Erythroblast (primary cell): ENCODE results near the gene RERE.

ENCODE experiments used
- DNase-seq, 2 experiments: peaks; one replicate each; lab custom pipeline; 2025; lab: John Stamatoyannopoulos, UW
- GATA1 ChIP-seq: IDR thresholded peaks from 2 replicates; pipeline ENCODE4 v1.6.1; 2011; ENCODE audit warnings: low read depth, mild to moderate bottlenecking, control low read depth, low read length, moderate library complexity
- POLR2A ChIP-seq: IDR thresholded peaks from 2 replicates; pipeline ENCODE4 v1.6.1; 2011; ENCODE audit warnings: mild to moderate bottlenecking, low read length

Gene RERE

DNA sequence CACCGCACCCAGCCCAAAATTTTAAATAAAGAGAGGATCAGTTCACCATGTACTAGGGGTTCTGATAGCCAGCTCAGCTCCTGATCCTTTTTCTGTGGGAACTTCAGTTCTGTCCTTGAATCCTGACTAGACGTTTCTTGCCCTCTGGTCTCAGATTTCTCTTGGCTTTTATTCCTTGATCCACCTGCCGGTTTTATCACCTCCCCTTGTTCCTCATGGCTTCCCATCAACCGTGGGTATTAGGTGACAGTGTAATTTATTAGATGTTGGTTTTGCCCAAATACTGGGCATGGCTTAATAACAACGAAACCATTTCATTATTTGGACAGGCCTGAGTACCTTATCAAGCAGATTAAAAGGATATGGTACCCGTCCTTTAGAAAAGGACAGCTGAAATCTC, 477.0 kb downstream of the RERE start:
- DNase-seq: no peak
- no peak for TF ChIP-seq POLR2A
- TF ChIP-seq GATA1: no peak

DNA sequence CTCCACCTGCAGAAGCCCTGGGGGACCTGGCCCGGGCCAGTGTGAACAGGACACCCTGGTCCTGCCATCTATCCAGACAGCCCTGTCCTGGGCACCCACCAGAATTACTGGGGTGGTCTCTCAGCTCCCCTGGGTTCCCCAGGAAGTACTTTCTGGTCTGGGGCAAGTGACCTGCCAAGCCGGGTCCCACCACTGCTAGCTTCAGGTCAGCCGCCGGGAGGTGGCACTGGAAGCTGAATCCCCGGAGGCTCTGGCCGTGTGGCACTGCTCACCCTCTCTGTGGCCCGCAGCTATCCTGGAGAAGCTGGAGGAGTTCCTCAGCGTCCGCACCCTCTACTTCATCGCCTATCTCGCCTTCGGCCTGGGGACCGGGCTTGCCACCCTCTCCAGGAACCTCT, 478.2 kb downstream of the RERE start:
- TF ChIP-seq POLR2A (no peak), GATA1 (no peak)
- no peak for DNase-seq

DNA sequence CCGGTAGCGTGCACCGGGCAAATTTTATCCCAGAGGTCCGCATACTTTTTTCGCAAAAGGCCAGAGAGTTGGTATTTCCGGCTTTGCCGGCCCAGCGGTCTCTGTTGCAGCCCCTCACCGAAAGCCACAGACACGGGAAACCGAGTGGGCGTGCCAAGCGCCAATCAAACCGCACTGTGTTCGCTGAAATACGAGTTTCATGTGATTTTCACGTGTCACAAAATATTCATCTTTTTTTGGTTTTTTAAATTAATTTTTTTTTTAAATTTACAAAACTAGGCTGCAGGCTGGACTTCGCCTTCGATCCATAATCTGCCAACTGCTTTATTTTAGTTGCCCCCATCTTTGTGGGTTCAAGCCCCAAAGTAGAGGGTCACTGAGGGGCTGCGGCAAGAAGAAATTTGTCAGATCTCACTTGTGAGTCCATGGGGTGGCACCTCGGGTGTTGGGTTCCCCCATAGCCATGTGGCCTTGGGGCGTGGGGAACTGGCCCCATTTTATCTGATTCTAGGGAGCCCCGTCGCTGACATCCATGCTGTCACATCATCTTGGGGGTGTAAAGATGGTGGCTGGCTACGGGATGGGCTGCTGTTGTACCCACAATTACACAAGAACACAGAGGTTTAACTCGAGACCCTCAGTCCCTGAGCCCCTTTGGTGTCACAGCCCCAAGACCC, 478.8 kb downstream of the RERE start:
- no peak for DNase-seq
- TF ChIP-seq GATA1 (no peak), POLR2A (no peak)

DNA sequence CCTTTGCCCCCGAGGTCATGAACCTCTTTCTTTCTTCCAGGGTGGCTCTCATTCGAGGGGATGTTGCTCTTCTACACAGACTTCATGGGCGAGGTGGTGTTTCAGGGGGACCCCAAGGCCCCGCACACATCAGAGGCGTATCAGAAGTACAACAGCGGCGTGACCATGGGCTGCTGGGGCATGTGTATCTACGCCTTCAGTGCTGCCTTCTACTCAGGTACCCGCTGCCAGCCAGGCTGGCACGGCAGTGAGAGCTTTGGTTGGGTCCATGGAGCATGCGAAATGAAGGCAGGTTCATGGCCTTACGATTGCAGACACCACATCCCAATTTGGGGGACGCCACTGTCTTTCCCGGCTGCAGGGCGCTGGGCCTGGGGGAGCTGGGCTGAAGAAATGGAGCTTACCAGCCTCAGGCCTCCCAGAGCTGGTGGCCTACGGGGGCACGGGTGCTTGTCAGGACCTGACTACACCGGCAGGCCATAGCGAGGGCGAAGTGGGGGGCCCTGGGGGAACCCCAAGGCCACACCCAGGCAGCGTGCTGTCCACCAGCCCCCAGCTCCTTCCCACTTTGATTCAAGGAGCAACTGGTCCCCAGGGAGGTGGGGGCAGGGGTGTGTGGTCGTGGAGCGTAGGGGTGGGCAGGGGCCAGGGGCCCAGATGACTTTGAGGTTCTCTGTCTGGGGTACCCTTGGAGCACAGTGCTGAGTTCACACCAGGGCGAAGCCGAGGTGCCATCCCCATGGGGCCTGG, 479.5 kb downstream of the RERE start:
- no peak for TF ChIP-seq POLR2A
- TF ChIP-seq GATA1: no peak
- no peak for DNase-seq

DNA sequence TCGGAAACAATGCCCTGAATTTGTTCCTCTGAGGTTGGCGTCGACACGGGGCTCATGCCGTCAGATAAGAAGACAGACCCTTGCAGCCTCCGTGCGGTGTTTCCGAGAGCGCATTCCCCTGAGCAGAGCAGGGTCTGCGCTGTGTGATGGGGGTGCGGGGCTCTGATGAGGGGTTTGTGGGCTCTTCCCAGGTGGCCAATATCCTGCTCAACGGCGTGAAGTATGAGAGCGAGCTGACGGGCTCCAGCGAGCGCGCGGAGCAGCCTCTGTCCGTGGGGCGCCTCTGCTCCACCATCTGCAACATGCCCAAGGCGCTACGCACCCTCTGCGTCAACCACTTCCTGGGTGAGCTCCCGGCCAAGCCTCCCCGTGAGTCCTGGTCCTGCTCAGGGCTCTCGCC, 482.2 kb downstream of the RERE start:
- no peak for DNase-seq
- TF ChIP-seq POLR2A (no peak), GATA1 (no peak)

DNA sequence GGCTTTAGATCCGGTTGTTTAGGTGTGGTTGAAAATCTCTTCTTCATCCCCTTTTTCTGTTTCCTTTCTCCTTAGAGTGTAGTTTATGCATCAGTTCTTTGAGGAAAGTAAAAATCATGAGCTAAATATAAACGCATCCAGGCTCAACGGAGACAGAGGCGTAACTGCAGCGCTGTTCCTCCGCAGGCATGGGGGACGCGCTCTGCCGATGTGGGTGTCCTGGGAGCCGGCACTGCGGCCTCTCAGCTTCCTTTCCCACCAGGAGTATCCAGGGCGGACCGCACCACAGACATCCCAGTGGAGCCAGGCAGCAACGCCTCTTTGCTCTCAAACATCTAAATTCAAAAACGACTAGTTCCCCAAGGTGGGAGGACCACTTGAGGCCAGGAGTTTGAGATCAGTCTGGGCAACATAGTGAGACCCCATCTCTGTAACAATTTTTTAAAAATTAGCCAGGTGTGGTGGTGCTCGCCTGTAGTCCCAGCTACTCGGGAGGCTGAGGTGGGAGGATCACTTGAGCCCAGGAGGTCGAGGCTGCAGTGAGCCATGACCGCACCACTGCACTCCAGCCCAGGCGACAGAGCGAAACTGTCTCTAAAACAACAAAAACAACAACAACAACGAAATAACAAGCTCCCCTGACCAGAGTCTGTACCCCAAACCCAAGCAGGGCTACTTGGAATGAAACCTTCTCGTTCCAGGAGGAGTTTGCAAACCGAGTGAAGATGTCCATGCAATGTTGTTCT, 483.2 kb downstream of the RERE start:
- TF ChIP-seq POLR2A (no peak), GATA1 (no peak)

DNA sequence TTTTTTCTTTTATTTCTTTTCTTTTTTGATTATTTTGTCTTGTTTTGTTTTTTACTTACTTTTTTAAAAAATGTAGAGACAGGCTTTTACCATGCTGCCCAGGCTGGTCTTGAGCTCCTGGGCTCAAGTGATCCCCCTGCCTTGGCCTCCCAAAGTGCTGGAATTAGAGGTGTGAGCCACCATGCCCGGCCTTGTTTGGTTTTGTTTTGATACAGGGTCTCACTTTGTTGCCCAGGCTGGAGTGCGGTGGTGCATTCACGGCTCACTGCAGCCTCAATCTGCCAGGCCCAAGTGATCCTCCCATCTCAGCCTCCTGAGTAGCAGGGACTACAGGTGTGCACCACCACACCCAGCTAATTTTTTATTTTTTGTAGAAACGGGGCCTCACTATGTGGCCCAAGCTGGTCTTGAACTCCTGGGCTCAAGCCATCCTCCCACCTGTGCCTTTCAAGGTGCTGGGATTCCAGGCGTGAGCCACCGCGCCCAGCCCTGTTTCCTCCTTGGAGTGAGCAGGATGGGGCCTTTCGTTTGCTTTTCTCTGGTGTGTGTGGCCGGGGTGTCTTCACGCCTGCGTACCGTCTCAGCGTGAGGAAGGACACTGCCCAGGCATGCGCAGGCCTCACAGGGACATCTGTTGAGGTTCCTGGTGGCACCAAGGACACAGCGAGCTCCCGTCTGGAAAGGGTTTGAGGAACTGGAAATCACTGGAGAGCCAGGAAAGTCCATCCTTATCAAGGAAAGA, 484.0 kb downstream of the RERE start:
- no peak for DNase-seq
- no peak for TF ChIP-seq GATA1
- no peak for TF ChIP-seq POLR2A

More for the DNA sequence above, 483.2 kb downstream of the RERE start:
- no peak for DNase-seq

DNA sequence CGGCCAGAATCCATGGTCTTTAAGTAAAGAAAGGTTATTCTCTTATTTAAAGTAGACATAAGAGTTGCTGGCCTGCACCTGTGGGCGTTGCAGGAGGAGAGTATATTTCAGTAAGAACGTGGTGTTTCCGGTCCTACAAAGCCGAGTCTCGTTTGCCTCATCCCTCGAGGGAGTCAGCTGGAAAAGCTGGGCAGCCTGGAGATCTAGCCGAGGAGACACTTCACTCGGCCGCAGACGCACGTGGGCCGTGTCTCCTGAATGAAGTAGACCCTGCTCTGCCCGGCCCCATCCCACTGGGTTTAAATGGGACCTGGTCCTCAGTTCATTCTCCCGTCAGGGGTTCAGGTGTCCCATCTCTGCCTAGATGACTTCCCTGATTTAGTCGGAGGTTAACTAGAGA, 484.6 kb downstream of the RERE start:
- DNase-seq: no peak
- TF ChIP-seq POLR2A (no peak), GATA1 (no peak)

DNA sequence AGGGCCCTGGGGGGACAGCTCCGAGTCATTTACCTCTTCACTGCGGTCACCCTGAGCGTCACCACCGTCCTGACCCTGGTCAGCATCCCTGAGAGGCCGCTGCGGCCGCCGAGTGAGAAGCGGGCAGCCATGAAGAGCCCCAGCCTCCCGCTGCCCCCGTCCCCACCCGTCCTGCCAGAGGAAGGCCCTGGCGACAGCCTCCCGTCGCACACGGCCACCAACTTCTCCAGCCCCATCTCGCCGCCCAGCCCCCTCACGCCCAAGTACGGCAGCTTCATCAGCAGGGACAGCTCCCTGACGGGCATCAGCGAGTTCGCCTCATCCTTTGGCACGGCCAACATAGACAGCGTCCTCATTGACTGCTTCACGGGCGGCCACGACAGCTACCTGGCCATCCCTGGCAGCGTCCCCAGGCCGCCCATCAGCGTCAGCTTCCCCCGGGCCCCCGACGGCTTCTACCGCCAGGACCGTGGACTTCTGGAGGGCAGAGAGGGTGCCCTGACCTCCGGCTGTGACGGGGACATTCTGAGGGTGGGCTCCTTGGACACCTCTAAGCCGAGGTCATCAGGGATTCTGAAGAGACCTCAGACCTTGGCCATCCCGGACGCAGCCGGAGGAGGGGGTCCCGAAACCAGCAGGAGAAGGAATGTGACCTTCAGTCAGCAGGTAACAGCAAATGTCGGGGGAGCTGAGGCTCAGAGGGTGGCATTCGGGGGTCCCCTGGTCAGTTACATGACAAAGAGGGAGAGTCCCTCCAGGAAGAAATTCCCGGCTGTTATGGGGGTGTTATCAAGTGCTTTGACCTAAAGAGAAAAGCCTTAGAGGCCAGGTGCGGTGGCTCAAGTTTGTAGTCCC, 486.9 kb downstream of the RERE start:
- TF ChIP-seq GATA1: no peak
- DNase-seq: no peak

DNA sequence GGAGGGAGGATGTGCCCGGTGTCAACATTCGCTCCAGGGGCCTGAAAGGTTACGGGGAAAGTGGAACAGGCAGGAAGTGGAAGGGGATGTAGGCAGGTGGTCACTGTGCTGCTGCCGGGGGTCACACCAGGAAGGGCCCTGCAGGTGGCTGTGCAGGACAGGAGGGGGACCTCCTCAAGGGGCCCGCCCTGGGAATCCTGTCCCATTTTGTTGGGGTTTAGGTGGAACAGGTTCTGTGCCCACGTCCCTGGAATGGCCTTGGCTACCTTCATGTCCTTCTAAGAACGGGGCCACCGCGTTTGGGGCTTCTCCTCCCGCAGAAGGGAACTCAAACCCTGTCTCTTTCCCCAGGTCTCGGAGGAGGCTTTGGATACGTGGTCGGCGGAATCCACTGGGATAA, 487.6 kb downstream of the RERE start:
- TF ChIP-seq POLR2A: no peak
- TF ChIP-seq GATA1: no peak
- no peak for DNase-seq

DNA sequence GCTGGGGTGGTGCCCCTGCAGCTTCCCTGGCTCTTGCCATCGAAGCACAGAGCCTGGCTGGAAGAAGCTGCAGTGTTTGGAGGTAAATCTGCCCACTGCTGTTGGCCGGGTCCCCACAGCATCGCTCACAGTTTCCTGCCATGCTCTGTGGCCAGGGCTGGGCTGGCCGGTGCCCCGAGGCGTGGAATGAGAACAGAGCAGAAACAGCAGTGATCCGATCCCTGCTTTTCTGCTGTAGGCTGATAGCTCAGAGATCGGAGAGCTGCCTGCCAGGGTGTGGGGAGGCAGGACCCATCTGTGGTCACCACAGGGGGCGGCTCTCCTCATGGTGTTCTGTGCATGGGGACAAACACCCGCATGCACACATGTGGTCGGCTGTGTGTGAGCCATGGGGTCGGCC, 488.0 kb downstream of the RERE start:
- DNase-seq: no peak
- TF ChIP-seq POLR2A (no peak), GATA1 (no peak)

DNA sequence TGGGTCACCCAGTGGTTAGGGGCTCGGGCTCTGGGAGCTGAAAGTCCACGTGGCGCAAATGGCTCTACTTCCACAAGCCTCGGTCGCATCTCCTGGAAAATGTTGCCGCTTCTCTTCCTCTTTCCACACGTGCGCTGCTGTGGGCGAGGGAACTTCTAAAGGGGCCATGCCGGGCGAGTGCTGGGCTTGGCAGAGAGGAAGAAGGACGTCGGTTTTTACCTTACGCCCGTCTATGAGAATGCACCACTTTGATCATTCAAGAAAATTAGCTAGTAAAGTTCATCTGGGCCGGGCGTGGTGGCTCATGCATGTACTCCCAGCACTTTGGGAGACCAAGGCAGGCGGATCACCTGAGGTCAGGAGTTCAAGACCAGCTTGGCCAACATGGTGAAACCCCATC, 489.2 kb downstream of the RERE start:
- DNase-seq: no peak
- TF ChIP-seq GATA1 (no peak), POLR2A (no peak)

DNA sequence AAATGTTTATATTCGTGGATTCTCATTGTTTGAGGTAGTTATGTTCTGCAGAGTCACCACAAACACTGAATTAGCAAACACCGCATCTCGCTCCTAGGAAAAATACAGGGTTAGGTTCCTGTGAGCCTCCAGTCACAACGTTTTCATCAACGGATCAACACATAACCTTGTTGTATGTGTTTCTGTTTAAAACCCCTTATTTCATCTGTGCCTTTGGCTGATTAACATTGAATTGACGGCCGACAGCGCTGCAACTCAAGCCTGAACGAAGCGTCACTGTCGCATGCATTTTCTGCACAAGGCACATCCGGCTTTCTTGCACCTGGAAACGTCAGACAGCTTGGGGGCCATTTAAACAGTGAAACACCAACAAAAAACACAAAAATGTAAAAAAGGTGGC, 491.2 kb downstream of the RERE start:
- DNase-seq: no peak
- TF ChIP-seq GATA1 (no peak), POLR2A (no peak)

DNA sequence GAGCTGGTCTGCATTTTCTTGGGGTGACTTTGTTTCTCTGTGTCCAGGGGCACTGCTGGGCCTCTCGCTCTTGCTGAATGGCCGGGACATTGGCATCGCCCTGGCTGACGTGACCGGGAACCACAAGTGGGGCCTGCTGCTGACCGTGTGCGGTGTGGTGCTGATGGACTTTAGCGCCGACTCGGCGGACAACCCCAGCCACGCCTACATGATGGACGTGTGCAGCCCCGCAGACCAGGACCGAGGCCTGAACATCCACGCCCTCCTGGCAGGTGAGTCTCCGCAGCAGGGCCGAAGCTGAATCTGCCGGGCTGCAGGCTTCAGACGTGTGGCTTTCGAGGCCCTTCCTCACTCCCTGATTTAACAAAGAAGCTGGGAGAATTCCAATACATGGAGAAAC, 491.7 kb downstream of the RERE start:
- TF ChIP-seq GATA1 (no peak), POLR2A (no peak)
- no peak for DNase-seq
